Activated naive CD4-positive, alpha-beta T cell (primary cell): ENCODE measurements around the gene SSB.
"Not testable (repeated sequence)": the region's sequence is repeated elsewhere in the genome, so short reads cannot be mapped to it uniquely, and the experiment has no call there.

ENCODE experiments used
- DNase-seq, 4 experiments: peaks; one replicate each; lab custom pipeline; 2025; lab: John Stamatoyannopoulos, UW

SSB gene

GRCh38 chr2:169781249-169782013, 17.2 kb upstream of the SSB start:
- no peak for DNase-seq

GRCh38 chr2:169782513-169782912, 16.2 kb upstream of the SSB start:
- DNase-seq, result no peak

DNA sequence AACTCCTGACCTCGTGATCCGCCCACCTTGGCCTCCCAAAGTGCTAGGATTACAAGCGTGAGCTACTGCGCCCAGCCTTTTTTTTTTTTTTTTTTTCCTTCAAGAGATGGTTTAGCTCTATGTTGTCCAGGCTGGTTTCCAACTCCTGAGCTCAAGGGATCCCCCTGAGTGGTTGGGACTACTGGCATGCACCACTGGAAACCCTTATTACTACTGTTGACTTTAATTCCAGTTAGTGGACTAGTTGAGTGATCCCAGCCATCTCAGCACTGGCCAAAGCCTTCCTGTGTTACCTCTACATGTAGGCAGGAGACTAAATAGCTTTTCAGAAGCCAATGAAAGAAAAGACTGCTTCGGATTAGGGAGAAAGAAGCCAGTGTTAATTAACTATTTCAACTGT, 8.1 kb upstream of the SSB start:
- no peak for DNase-seq

DNA sequence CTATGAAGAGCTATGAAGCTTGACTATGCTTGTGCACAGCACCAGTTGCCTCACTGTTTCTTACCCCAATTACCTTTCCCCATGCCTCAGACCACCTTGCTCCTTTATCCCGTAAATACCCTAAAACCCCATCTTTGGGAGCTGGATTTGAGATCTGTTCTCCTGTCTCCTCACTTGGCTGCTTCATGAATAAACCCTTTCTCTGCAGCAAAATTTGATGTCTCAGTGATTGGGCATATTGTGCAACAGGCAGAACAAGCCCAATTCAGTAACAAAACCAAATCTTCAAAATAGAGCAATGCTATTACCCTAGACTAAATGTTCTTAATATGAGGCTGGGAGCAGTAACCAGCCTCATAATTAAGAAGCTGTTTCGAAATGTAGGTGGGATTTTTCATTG, 3.5 kb upstream of the SSB start:
- DNase-seq, result no peak

DNA sequence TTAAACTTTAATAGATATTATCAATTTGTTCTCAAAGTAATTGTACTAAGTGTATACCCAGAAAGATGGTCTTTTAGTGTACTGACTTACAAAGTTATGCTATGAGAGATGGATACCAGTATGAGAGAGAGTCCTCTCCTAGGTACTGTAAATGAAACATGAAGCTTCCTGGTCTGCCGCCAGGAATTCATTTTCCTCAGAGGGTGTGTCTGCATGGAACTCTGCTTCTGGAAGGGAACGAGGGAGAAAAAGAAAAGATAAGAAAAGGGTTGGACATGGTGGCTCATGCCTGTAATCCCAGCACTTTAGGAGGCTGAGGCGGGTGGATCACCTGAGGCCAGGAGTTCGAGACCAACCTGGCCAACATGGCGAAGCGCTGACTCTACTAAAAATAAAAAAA, 2.2 kb upstream of the SSB start:
- DNase-seq, result no peak

GRCh38 chr2:169797601-169798000, 1.1 kb upstream of the SSB start:
- DNase-seq, result no peak

DNA sequence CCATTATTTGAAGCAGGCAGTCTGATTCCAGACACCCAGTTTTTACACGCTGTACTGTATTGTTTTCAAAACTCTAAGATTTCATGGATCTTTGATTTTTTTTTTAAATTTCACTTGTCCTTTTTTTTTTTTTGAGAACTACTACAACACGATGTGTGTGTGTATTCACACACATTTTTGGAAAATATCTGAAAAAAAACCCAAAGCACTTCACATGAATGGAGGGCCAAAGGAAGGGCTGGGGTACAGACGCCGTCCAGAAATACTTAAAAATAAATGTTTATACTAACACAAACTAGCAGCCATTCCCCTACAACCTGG, 314 bp upstream of the SSB start:
- no peak for DNase-seq

- no peak for DNase-seq
Measured at GRCh38 chr2:169803480-169803879, 4.8 kb downstream of the SSB start.

DNA sequence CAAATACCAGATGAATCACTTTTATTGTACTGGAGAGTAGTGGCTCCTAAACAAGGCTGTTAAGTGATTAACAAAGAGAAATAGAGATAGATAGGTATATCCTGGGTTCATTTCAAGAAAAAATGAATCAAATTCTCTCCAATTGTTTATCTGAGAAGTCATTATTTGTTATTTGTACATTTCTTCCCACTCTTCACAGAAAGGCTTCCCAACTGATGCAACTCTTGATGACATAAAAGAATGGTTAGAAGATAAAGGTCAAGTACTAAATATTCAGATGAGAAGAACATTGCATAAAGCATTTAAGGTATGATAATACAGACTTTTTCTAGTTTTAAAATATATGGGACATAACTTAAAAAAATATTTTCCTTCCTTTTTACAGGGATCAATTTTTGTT, 7.9 kb downstream of the SSB start:
- DNase-seq, result no peak

- no peak for DNase-seq
Measured at GRCh38 chr2:169808221-169808620, 9.6 kb downstream of the SSB start.

DNA sequence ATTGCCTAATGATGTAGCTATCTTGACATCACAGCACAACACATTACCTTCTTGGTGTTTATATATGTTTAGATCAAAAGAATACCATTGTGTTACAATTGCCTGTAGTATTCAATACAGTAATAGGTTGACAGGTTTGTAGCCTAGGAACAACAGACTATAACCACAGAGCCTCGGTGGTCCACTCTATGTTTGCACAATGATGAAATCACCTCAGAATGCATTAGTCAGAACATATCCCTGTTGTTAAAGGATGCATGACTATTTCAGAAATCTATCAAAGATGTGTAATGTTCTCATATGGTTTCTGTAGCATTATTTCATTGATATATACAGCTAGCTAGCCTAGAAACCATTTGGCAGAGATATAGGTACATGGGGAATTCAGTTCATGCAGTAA, 17.2 kb downstream of the SSB start:
- DNase-seq, result no peak

DNA sequence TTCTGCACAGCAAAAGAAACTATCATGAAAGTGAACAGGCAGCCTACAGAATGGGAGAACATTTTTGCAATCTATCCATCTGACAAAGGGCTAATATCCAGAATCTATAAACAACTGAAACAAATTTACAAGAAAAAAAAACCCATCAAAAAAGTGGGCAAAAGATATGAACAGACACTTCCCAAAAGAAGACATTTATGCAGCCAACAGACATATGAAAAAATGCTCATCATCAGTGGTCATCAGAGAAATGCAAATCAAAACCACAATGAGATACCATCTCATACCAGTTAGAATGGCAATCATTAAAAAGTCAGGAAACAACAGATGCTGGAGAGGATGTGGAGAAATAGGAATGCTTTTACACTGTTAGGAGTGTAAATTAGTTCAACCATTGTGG, 18.3 kb downstream of the SSB start:
- DNase-seq, result not testable (repeated sequence)

DNA sequence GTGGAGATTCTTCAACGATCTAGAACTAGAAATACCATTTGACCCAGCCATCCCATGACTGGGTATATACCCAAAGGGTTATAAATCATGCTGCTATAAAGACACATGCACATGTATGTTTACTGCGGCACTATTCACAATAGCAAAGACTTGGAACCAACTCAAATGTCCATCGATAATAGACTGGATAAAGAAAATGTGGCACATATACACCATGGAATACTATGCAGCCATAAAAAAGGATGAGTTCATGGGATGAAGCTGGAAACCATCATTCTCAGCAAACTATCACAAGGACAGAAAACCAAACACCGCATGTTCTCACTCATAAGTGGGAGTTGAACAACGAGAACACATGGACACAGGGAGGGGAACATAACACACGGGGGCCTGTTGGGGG, 18.7 kb downstream of the SSB start:
- not testable (repeated sequence) for DNase-seq

- no peak for DNase-seq
Measured at GRCh38 chr2:169818241-169818640, 19.6 kb downstream of the SSB start.

DNA sequence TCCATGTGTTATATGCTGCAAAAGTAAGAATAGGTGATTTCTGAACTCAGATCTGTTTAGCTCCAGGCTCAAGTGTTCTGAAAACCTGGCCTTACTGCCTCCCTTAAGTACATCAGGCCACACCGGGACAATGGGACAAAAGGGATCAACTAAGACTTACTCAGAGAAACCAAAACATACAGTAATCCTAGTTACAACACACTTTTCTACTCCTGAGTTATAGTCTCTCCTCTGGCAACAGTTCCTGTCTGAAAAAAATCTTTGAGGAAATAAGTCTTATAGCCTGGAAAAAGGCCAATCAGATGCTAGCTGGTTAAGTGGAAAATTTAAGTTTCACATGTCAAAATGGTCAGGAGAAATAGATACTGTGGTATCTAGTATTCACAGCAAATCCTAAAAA, 20.4 kb downstream of the SSB start:
- DNase-seq, result no peak

- DNase-seq, result not testable (repeated sequence)
Measured at GRCh38 chr2:169820101-169820500, 21.4 kb downstream of the SSB start.

GRCh38 chr2:169822036-169822435, 23.4 kb downstream of the SSB start:
- no peak for DNase-seq

- DNase-seq, result no peak
Measured at GRCh38 chr2:169822785-169823392, 24.2 kb downstream of the SSB start.

DNA sequence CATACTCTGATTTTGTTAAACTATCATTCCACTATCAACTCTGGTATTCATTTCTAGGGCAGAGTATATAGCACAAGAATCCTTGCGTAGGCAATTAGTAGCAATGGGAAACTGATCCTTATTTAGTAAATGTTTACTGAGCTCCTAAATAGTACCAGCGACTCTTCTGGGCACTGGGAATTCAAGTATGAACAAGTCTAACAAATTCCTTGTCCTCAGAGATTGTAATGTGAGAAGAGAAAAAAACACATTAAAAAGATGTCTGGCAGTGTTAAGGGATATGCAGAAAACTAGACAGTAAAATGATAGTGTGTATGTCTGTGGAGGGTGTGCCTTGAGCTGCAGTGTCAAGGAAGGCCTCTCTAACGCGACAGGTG, 25.3 kb downstream of the SSB start:
- DNase-seq, result no peak

DNA sequence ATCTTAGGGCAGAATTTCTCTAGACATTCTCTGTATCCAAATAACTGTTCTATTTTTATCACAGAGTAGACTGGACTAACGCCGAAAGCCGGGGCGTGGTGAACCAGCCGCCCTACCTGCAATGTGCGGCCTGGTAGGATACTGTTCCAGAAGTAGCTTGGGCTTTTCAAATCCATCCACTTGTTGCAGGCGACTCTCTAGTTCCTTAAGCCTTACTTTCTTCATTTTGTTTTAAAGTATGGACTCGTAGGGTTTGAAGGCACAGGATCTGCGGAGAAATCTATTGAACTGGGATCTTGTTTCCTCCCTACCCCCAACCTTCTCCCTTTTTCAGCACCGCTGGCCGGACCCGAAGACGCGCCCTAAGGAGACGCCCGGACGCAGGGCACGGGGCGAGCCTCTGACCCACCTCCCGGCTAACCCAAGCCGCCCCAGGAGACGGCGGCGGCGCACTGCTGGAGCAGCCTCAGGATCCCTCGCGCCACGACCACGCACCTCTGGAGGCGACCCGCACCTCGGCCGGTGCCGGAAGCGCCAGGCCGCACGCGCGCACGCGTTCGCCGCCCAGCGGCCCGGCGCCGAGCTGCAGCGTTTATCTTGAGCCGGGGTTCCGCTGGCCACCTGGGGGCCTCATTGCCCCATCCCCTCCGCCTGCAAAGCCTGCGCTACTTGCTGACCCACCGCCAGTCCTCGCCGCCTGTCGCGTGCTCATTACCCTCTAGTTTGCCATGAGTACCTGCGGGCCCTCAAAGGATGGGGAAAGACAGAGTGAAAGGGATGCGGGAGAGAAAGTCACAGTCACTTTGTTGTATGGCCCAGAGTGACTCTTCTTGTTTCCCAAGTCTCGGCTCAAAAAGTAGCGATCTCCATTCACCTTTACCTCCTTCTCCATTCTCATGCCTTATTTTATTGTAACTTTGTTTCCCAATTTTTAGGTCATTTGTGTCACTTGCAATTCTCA, 26.0 kb downstream of the SSB start, which contains the start of gene METTL5:
Gene METTL5, minus strand, starts transcription at position 533 of the 961 bp plus-strand sequence. Its CDS starts 308 bp downstream, at position 225.
- peak; percentile 46 to 71 (median 60) for DNase-seq

DNA sequence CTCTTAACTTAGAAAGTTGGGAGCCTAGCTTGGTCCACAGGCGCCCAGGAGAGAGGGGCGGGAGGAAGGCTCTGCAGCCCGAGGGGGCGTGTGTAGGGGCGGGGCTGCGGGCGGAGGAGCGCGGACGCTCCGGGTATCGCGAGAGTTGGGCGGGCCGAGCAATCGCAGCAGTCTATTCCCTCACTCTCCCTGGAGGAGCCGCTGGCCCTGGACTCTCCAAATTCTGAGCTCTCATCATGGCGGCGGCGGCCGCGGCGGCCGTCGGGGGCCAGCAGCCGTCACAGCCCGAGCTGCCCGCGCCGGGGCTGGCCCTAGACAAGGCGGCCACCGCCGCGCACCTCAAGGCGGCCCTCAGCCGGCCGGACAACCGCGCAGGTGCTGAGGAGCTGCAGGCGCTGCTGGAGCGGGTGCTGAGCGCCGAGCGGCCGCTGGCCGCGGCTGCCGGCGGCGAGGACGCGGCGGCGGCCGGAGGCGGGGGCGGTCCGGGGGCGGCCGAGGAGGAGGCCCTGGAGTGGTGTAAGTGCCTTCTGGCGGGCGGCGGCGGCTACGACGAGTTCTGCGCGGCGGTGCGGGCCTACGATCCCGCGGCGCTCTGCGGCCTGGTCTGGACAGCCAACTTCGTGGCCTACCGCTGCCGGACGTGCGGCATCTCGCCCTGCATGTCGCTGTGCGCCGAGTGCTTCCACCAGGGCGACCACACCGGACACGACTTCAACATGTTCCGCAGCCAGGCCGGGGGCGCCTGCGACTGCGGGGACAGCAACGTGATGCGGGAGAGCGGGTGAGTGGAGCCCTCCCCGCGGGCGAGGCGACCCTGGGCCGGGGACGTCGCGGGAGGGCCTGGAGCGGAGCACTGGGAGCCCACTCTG, 28.8 kb downstream of the SSB start, which contains the start of gene UBR3:
Gene UBR3, plus strand, starts transcription at position 183 of the 869 bp plus-strand sequence. Its CDS starts 54 bp downstream, at position 237.
- DNase-seq, result peak; percentile 45 to 85 (median 72)
